Lung (tissue), 12 donors: ENCODE data around the gene SLC36A2. TPM values are rescaled to one million over a fixed set of nuclear protein-coding genes. Genes with fewer than 3 reads are reported as not detected.
A peak's percentile ranks its signal among the peaks of the same experiment; 100 is the strongest.

Source experiments
- ATAC-seq: fragments of 200-7000 bp; cut with Tn5 transposase; one replicate; pipeline ENCODE4 v1.9.1; 2020; ENCODE audit warnings: moderate number of reproducible peaks; ENCODE audit not compliant: insufficient read depth, low FRiP score
- DNase-seq, 3 donors: peaks; one replicate each; pipeline ENCODE4 v3.0.0-alpha.2; 2013 to 2017
- H3K27ac ChIP-seq, 2 donors: one replicate each; pipeline ENCODE4 v1.5.1; 2013; ENCODE audit warnings: mild to moderate bottlenecking in 2 of 2, moderate library complexity in 2 of 2, control low read depth in 1 of 2, inconsistent platforms in 1 of 2, low read depth in 1 of 2, low read length in 1 of 2
- H3K27me3 ChIP-seq, 3 donors: one replicate each; pipeline ENCODE4 v1.5.1; 2013; ENCODE audit warnings: low read length in 2 of 3; ENCODE audit not compliant: control insufficient read depth in 3 of 3, insufficient read depth in 3 of 3
- H3K36me3 ChIP-seq, 4 donors: one replicate each; pipeline ENCODE4 v1.5.1; 2013; ENCODE audit warnings: low read length in 4 of 4, mild to moderate bottlenecking in 1 of 4, moderate library complexity in 1 of 4; ENCODE audit not compliant: control insufficient read depth in 4 of 4, insufficient read depth in 4 of 4
- H3K4me1 ChIP-seq, 5 donors: one replicate each; pipeline ENCODE4 v1.5.1; 2013; ENCODE audit warnings: low read length in 5 of 5, mild to moderate bottlenecking in 2 of 5, moderate library complexity in 1 of 5; ENCODE audit not compliant: control insufficient read depth in 5 of 5, insufficient read depth in 5 of 5
- H3K4me3 ChIP-seq: one replicate; pipeline ENCODE4 v1.5.1; 2013; ENCODE audit warnings: mild to moderate bottlenecking, control low read depth, moderate library complexity
- H3K9ac ChIP-seq, 2 donors: one replicate each; pipeline ENCODE4 v1.5.1; 2013; ENCODE audit warnings: low read length in 2 of 2, control low read depth in 1 of 2; ENCODE audit not compliant: insufficient read depth in 1 of 2
- H3K9me3 ChIP-seq, 4 donors: one replicate each; pipeline ENCODE4 v1.5.1; 2013; ENCODE audit warnings: low read length in 3 of 4, mild to moderate bottlenecking in 1 of 4, moderate library complexity in 1 of 4; ENCODE audit not compliant: control insufficient read depth in 4 of 4, insufficient read depth in 3 of 4
- CTCF ChIP-seq: IDR thresholded peaks from 2 replicates; pipeline ENCODE4 v1.5.1; 2012; ENCODE audit warnings: mild to moderate bottlenecking; ENCODE audit errors: control extremely low read depth, extremely low read depth
- WGBS, 2 donors: extraction: QIAGEN DNeasy Blood & Tissue Kit; methylation state at CpG; one replicate each; pipeline ENCODE4 v1.1.7; 2013; 5-methylcytosine and 5-hydroxymethylcytosine counted together
- polyA plus RNA-seq, 2 donors: library from polyadenylated mRNA; stranded (reverse); fragments of 200-250 nt; gene quantifications; one replicate each; pipeline ENCODE4 v1.2.1, GENCODE V29; 2013
- total RNA-seq, 2 donors: library from RNA; depleted of rRNA in 1 of 2; stranded (reverse); fragments of >200 nt in 1 of 2; gene quantifications; one replicate each; pipeline ENCODE4 v1.2.1, GENCODE V29; 2014 to 2021
- donor health status: control.
- donor health status: control.
- donor health status: Bipolar disorder and iron deficiency.
- donor health status: healthy.
- donor health status: DM: yes; HTN: yes; CAD: no.

SLC36A2 gene
- total and polyA plus RNA-seq, 4 donors = not detected

- no peak for DNase-seq
- WGBS, 2 donors = 71 to 77% methylated on average over 5 of the region's 5 CpGs
- no peaks in the 10 kb centered on the region for H3K4me1 ChIP-seq
- H3K27ac ChIP-seq = no peak overlapping the region
- TF ChIP-seq CTCF = no peak
- H3K4me3 ChIP-seq = no peak overlapping the region
- peaks cover 0 to 4% (median 0%) of the 10 kb centered on the region in 4 donors for H3K9me3 ChIP-seq
- no peak for ATAC-seq
- H3K36me3 ChIP-seq = no peaks in the 10 kb centered on the region
- no peak overlapping the region for H3K9ac ChIP-seq
- H3K27me3 ChIP-seq = no peaks in the 10 kb centered on the region
Measured at GRCh38 chr5:151278845-151279244, 68.5 kb downstream of the SLC36A2 start.

GRCh38 chr5:151275803-151276202, 71.6 kb downstream of the SLC36A2 start:
- TF ChIP-seq CTCF = no peak
- H3K4me3 ChIP-seq = no peak overlapping the region
- no peak overlapping the region for H3K27ac ChIP-seq
- no peak overlapping the region for H3K9ac ChIP-seq
- DNase-seq (no peak), ATAC-seq (no peak)
- H3K27me3 ChIP-seq = no peaks in the 10 kb centered on the region
- H3K9me3 ChIP-seq = peaks cover 0 to 3% (median 0%) of the 10 kb centered on the region in 4 donors
- no peaks in the 10 kb centered on the region for H3K4me1 ChIP-seq
- no peaks in the 10 kb centered on the region for H3K36me3 ChIP-seq
- 90 to 94% methylated on average over 2 of the region's 2 CpGs for WGBS, 2 donors

- Histone ChIP-seq H3K9me3 (peaks cover 0 to 2% (median 0%) of the 10 kb centered on the region in 4 donors), H3K9ac (no peak overlapping the region), H3K27ac (no peak overlapping the region), H3K4me3 (no peak overlapping the region), H3K36me3 (peaks cover 0 to 2% (median under 1%) of the 10 kb centered on the region in 4 donors), H3K4me1 (no peaks in the 10 kb centered on the region), H3K27me3 (no peaks in the 10 kb centered on the region)
- DNase-seq (peak in 2 of 3 donors; percentile 28 to 47), ATAC-seq (no peak)
- no peak for TF ChIP-seq CTCF
Measured at GRCh38 chr5:151274666-151275065, 72.7 kb downstream of the SLC36A2 start.

GRCh38 chr5:151271336-151271735, 76.0 kb downstream of the SLC36A2 start:
- Histone ChIP-seq H3K4me3 (no peak overlapping the region), H3K36me3 (peaks cover 6 to 19% (median 12%) of the 10 kb centered on the region in 4 donors), H3K27me3 (no peaks in the 10 kb centered on the region), H3K9ac (no peak overlapping the region), H3K27ac (no peak overlapping the region), H3K9me3 (no peaks in the 10 kb centered on the region), H3K4me1 (no peaks in the 10 kb centered on the region)
- no peak for DNase-seq
- no peak for ATAC-seq
- no peak for TF ChIP-seq CTCF
